Measurements from ENCODE around the gene CEBPE. TPM values are rescaled to one million over a fixed set of nuclear protein-coding genes. Genes with fewer than 3 reads are reported as not detected.

Gene CEBPE
- polyA plus RNA-seq, 1 donor from 2014 or later, result not detected

GRCh38 chr14:23130871-23131270 is 11.8 kb upstream of the CEBPE start:
- Histone ChIP-seq H3K9me2 (ENCODE audit: insufficient read depth, low read length) (no peaks in the 10 kb centered on the region), H3K79me2 (replicated peaks; ENCODE audit: insufficient read depth, low read length) (no peaks in the 10 kb centered on the region), H3F3A (ENCODE audit: insufficient read depth, low read length, poor library complexity, severe bottlenecking) (no peaks in the 10 kb centered on the region), H3K36me3 (ENCODE audit: insufficient read depth, low read length) (no peaks in the 10 kb centered on the region), H3K4me3 (ENCODE audit: low read length) (no peak overlapping the region), H3K27me3 (ENCODE audit: insufficient read depth, low read depth, low read length) (no peaks in the 10 kb centered on the region), H3K9me3 (ENCODE audit: low read length) (no peaks in the 10 kb centered on the region), H3K9ac (ENCODE audit: low read length) (no peak overlapping the region), H3K27ac (ENCODE audit: low read length) (no peak overlapping the region), H2AFZ (ENCODE audit: low read depth, low read length) (no peak overlapping the region), H3K4me2 (ENCODE audit: low read length) (no peak overlapping the region), H4K20me1 (ENCODE audit: insufficient read depth) (no peaks in the 10 kb centered on the region)
- TF ChIP-seq POLR2AphosphoS5 (IDR thresholded peaks at IDR 0.05) (no peak), SMC3 (conservative IDR thresholded peaks at IDR 0.05; ENCODE audit: poor library complexity) (no peak), EZH2 (IDR thresholded peaks at IDR 0.05; ENCODE audit: borderline replicate concordance, insufficient read depth, low read length, poor library complexity, severe bottlenecking) (no peak), EP300 (conservative IDR thresholded peaks at IDR 0.05; ENCODE audit: poor library complexity, severe bottlenecking) (no peak), CTCF (IDR thresholded peaks at IDR 0.05; ENCODE audit: poor library complexity, severe bottlenecking) (no peak), REST (IDR thresholded peaks at IDR 0.05; ENCODE audit: borderline replicate concordance) (no peak)

GRCh38 chr14:23129759-23130316 is 10.8 kb upstream of the CEBPE start:
- H3K36me3 ChIP-seq (ENCODE audit: insufficient read depth, low read length), result no peaks in the 10 kb centered on the region

More at GRCh38 chr14:23129759-23130316, 10.8 kb upstream of the CEBPE start:
- Histone ChIP-seq H3K9me3 (ENCODE audit: low read length) (no peaks in the 10 kb centered on the region), H3F3A (ENCODE audit: insufficient read depth, low read length, poor library complexity, severe bottlenecking) (no peaks in the 10 kb centered on the region), H4K20me1 (ENCODE audit: insufficient read depth) (no peaks in the 10 kb centered on the region), H3K4me3 (ENCODE audit: low read length) (no peak overlapping the region), H3K9me2 (ENCODE audit: insufficient read depth, low read length) (no peaks in the 10 kb centered on the region), H2AFZ (ENCODE audit: low read depth, low read length) (no peak overlapping the region), H3K4me2 (ENCODE audit: low read length) (no peak overlapping the region), H3K79me2 (replicated peaks; ENCODE audit: insufficient read depth, low read length) (no peaks in the 10 kb centered on the region), H3K9ac (ENCODE audit: low read length) (no peak overlapping the region), H3K27me3 (ENCODE audit: insufficient read depth, low read depth, low read length) (no peaks in the 10 kb centered on the region), H3K27ac (ENCODE audit: low read length) (no peak overlapping the region)
- no peak for TF ChIP-seq RAD21 (conservative IDR thresholded peaks at IDR 0.05)
- TF ChIP-seq EP300 (conservative IDR thresholded peaks at IDR 0.05; ENCODE audit: poor library complexity, severe bottlenecking), result no peak
- no peak for TF ChIP-seq SMC3 (conservative IDR thresholded peaks at IDR 0.05; ENCODE audit: poor library complexity)
- no peak for TF ChIP-seq REST (IDR thresholded peaks at IDR 0.05; ENCODE audit: borderline replicate concordance)
- no peak for TF ChIP-seq POLR2AphosphoS5 (IDR thresholded peaks at IDR 0.05)
- TF ChIP-seq MXI1 (conservative IDR thresholded peaks at IDR 0.05; ENCODE audit: poor library complexity, severe bottlenecking), result no peak
- no peak for TF ChIP-seq EZH2 (IDR thresholded peaks at IDR 0.05; ENCODE audit: borderline replicate concordance, insufficient read depth, low read length, poor library complexity, severe bottlenecking)
